ENCODE data around the gene NINJ2.

NINJ2 gene

GRCh38 chr12:527729-528128 lies 135.5 kb downstream of the NINJ2 start:
- DNase-seq (ENCODE audit: low spot score) = no peak

GRCh38 chr12:527241-527640 lies 136.0 kb downstream of the NINJ2 start:
- no peak for DNase-seq (ENCODE audit: low spot score)

- no peak for DNase-seq (ENCODE audit: low spot score)
Measured at GRCh38 chr12:526089-526488, 137.2 kb downstream of the NINJ2 start.

- no peak for DNase-seq (ENCODE audit: low spot score)
Measured at GRCh38 chr12:524167-524951, 138.9 kb downstream of the NINJ2 start.

- no peak for DNase-seq (ENCODE audit: low spot score)
Measured at GRCh38 chr12:522692-523378, 140.4 kb downstream of the NINJ2 start.

- DNase-seq (ENCODE audit: low spot score) = no peak
Measured at GRCh38 chr12:520119-520518, 143.1 kb downstream of the NINJ2 start.

- DNase-seq (ENCODE audit: low spot score) = no peak
Measured at GRCh38 chr12:517538-517937, 145.7 kb downstream of the NINJ2 start.
